ENCODE measurements around the gene COL5A2.

Gene COL5A2

GRCh38 chr2:189104934-189105333 lies 74.6 kb downstream of the COL5A2 start:
- in situ Hi-C loops (cut with MboI; ENCODE audit: low sequenced_read_pairs): no loop called here

- in situ Hi-C loops (cut with MboI; ENCODE audit: low sequenced_read_pairs): no loop called here
Measured at GRCh38 chr2:189102735-189103134, 76.8 kb downstream of the COL5A2 start.

GRCh38 chr2:189097934-189098333 lies 81.6 kb downstream of the COL5A2 start:
- in situ Hi-C loops (cut with MboI; ENCODE audit: low sequenced_read_pairs): loop anchor here (25.0 kb wide), 1 partner anchor 314 kb away; no protein-coding TSS in a partner anchor

GRCh38 chr2:189096769-189097447 lies 82.7 kb downstream of the COL5A2 start:
- in situ Hi-C loops (cut with MboI; ENCODE audit: low sequenced_read_pairs): loop anchor here (25.0 kb wide), 1 partner anchor 315 kb away; no protein-coding TSS in a partner anchor

GRCh38 chr2:189095101-189095500 lies 84.5 kb downstream of the COL5A2 start:
- in situ Hi-C loops (cut with MboI; ENCODE audit: low sequenced_read_pairs): loop anchor here (25.0 kb wide), 1 partner anchor 317 kb away; no protein-coding TSS in a partner anchor

GRCh38 chr2:189092936-189093335 lies 86.6 kb downstream of the COL5A2 start:
- in situ Hi-C loops (cut with MboI; ENCODE audit: low sequenced_read_pairs): loop anchor here (25.0 kb wide), 1 partner anchor 319 kb away; no protein-coding TSS in a partner anchor

- in situ Hi-C loops (cut with MboI; ENCODE audit: low sequenced_read_pairs): loop anchor here (25.0 kb wide), 1 partner anchor 321 kb away; no protein-coding TSS in a partner anchor
Measured at GRCh38 chr2:189091253-189091652, 88.3 kb downstream of the COL5A2 start.

- in situ Hi-C loops (cut with MboI; ENCODE audit: low sequenced_read_pairs): loop anchor here (25.0 kb wide), 1 partner anchor 324 kb away; no protein-coding TSS in a partner anchor
Measured at GRCh38 chr2:189088591-189089205, 90.9 kb downstream of the COL5A2 start.

GRCh38 chr2:189086710-189087109 lies 92.9 kb downstream of the COL5A2 start:
- in situ Hi-C loops (cut with MboI; ENCODE audit: low sequenced_read_pairs): loop anchor here (25.0 kb wide), 1 partner anchor 326 kb away; no protein-coding TSS in a partner anchor

- in situ Hi-C loops (cut with MboI; ENCODE audit: low sequenced_read_pairs): loop anchor here (25.0 kb wide), 1 partner anchor 326 kb away; no protein-coding TSS in a partner anchor
Measured at GRCh38 chr2:189086250-189086649, 93.3 kb downstream of the COL5A2 start.

GRCh38 chr2:189083606-189084005 lies 96.0 kb downstream of the COL5A2 start:
- in situ Hi-C loops (cut with MboI; ENCODE audit: low sequenced_read_pairs): loop anchor here (25.0 kb wide), 1 partner anchor 329 kb away; no protein-coding TSS in a partner anchor

GRCh38 chr2:189083106-189083505 lies 96.5 kb downstream of the COL5A2 start:
- in situ Hi-C loops (cut with MboI; ENCODE audit: low sequenced_read_pairs): loop anchor here (25.0 kb wide), 1 partner anchor 329 kb away; no protein-coding TSS in a partner anchor

GRCh38 chr2:189082376-189082975 lies 97.1 kb downstream of the COL5A2 start:
- in situ Hi-C loops (cut with MboI; ENCODE audit: low sequenced_read_pairs): loop anchor here (25.0 kb wide), 1 partner anchor 330 kb away; no protein-coding TSS in a partner anchor

- in situ Hi-C loops (cut with MboI; ENCODE audit: low sequenced_read_pairs): loop anchor here (25.0 kb wide), 1 partner anchor 336 kb away; no protein-coding TSS in a partner anchor
Measured at GRCh38 chr2:189076572-189076971, 103.0 kb downstream of the COL5A2 start.

GRCh38 chr2:189076120-189076519 lies 103.4 kb downstream of the COL5A2 start:
- in situ Hi-C loops (cut with MboI; ENCODE audit: low sequenced_read_pairs): loop anchor here (25.0 kb wide), 1 partner anchor 336 kb away; no protein-coding TSS in a partner anchor

- in situ Hi-C loops (cut with MboI; ENCODE audit: low sequenced_read_pairs): no loop called here
Measured at GRCh38 chr2:189074506-189074905, 105.1 kb downstream of the COL5A2 start.

- in situ Hi-C loops (cut with MboI; ENCODE audit: low sequenced_read_pairs): no loop called here
Measured at GRCh38 chr2:189072036-189072435, 107.5 kb downstream of the COL5A2 start.

- in situ Hi-C loops (cut with MboI; ENCODE audit: low sequenced_read_pairs): no loop called here
Measured at GRCh38 chr2:189069855-189070619, 109.5 kb downstream of the COL5A2 start.

GRCh38 chr2:189066037-189066436 lies 113.5 kb downstream of the COL5A2 start:
- in situ Hi-C loops (cut with MboI; ENCODE audit: low sequenced_read_pairs): no loop called here

GRCh38 chr2:189060096-189060642 lies 119.4 kb downstream of the COL5A2 start:
- in situ Hi-C loops (cut with MboI; ENCODE audit: low sequenced_read_pairs): no loop called here

All from HL-60/S4 (cell line).